Fibroblast of skin of right biceps (primary cell): ENCODE data around the gene HOXA11.

Source experiments
- DNase-seq: peaks from one replicate; pipeline ENCODE4 v3.0.0-alpha.2; 2013

The HOXA11 gene

GRCh38 chr7:27205325-27206280 lies 20.6 kb upstream of the HOXA11 start:
- no peak for DNase-seq

GRCh38 chr7:27204851-27205322 lies 19.9 kb upstream of the HOXA11 start:
- peak; percentile 30 for DNase-seq

- no peak for DNase-seq
Observed at GRCh38 chr7:27203964-27204594, 19.0 kb upstream of the HOXA11 start.

- no peak for DNase-seq
Observed at GRCh38 chr7:27203365-27203953, 18.4 kb upstream of the HOXA11 start.

GRCh38 chr7:27202862-27203134 lies 17.8 kb upstream of the HOXA11 start:
- DNase-seq = no peak

- DNase-seq = no peak
Observed at GRCh38 chr7:27202018-27202861, 17.2 kb upstream of the HOXA11 start.

- no peak for DNase-seq
Observed at GRCh38 chr7:27201580-27202017, 16.6 kb upstream of the HOXA11 start.

- no peak for DNase-seq
Observed at GRCh38 chr7:27200761-27201579, 15.9 kb upstream of the HOXA11 start.

- DNase-seq = no peak
Observed at GRCh38 chr7:27199849-27200760, 15.1 kb upstream of the HOXA11 start, which contains the start of gene HOXA13. Gene HOXA13, minus strand, starts transcription at chr7:27200091. Its CDS starts 14 bp downstream, at chr7:27200077.

GRCh38 chr7:27198871-27199801 lies 14.1 kb upstream of the HOXA11 start:
- DNase-seq = no peak

GRCh38 chr7:27198138-27198841 lies 13.3 kb upstream of the HOXA11 start:
- DNase-seq = no peak

GRCh38 chr7:27197137-27198042 lies 12.4 kb upstream of the HOXA11 start:
- no peak for DNase-seq

GRCh38 chr7:27196287-27196767 lies 11.3 kb upstream of the HOXA11 start:
- DNase-seq = peak; percentile 58

- DNase-seq = no peak
Observed at GRCh38 chr7:27194686-27195379, 9.8 kb upstream of the HOXA11 start.

- DNase-seq = no peak
Observed at GRCh38 chr7:27194002-27194352, 8.9 kb upstream of the HOXA11 start.

GRCh38 chr7:27193335-27194001 lies 8.4 kb upstream of the HOXA11 start:
- DNase-seq = no peak
